ENCODE data around the gene TTBK1. TPM values are rescaled to one million over a fixed set of nuclear protein-coding genes. Genes with fewer than 3 reads are reported as not detected.

TTBK1 gene
- total RNA-seq, 6 donors from 2014 or later = 0.06 to 0.20 (median 0.11) TPM; not detected in 2

GRCh38 chr6:43256670-43257366 is 13.5 kb downstream of the TTBK1 start:
- Histone ChIP-seq H3K9me3 (no peaks in the 10 kb centered on the region), H3K27ac (no peak overlapping the region), H3K27me3 (peaks cover 0 to 3% (median under 1%) of the 10 kb centered on the region in 4 donors), H3K4me3 (no peak overlapping the region), H3K36me3 (no peaks in the 10 kb centered on the region), H3K4me1 (no peaks in the 10 kb centered on the region)
- WGBS, 2 donors = 87 to 90% methylated on average over 6 to 9 of the region's 9 CpGs
- DNase-seq (no peak), ATAC-seq (ENCODE audit: low FRiP score in 2 of 2) (no peak)
- TF ChIP-seq POLR2A (IDR thresholded peaks at IDR 0.05) = no peak
- TF ChIP-seq EP300 (IDR thresholded peaks at IDR 0.05) = no peak

GRCh38 chr6:43257367-43258145 is 14.3 kb downstream of the TTBK1 start:
- Histone ChIP-seq H3K27me3 (peaks cover 0 to 3% (median 0%) of the 10 kb centered on the region in 4 donors), H3K4me3 (no peak overlapping the region), H3K9me3 (no peaks in the 10 kb centered on the region), H3K36me3 (no peaks in the 10 kb centered on the region), H3K4me1 (no peaks in the 10 kb centered on the region), H3K27ac (no peak overlapping the region)
- ATAC-seq (ENCODE audit: low FRiP score in 2 of 2) = no peak
- TF ChIP-seq POLR2A (IDR thresholded peaks at IDR 0.05) (no peak), CTCF (IDR thresholded peaks at IDR 0.05) (no peak), POLR2AphosphoS5 (IDR thresholded peaks at IDR 0.05) (no peak), EP300 (IDR thresholded peaks at IDR 0.05) (no peak)
- DNase-seq = no peak
- WGBS, 2 donors = 81 to 84% methylated on average over 8 to 12 of the region's 12 CpGs

GRCh38 chr6:43258180-43258579 is 14.9 kb downstream of the TTBK1 start:
- no peak overlapping the region for H3K4me3 ChIP-seq
- TF ChIP-seq POLR2AphosphoS5 (IDR thresholded peaks at IDR 0.05) = no peak
- TF ChIP-seq POLR2A (IDR thresholded peaks at IDR 0.05) = no peak
- TF ChIP-seq EP300 (IDR thresholded peaks at IDR 0.05) = no peak
- TF ChIP-seq CTCF (IDR thresholded peaks at IDR 0.05) = no peak
- peaks cover 0 to 3% (median 0%) of the 10 kb centered on the region in 4 donors for H3K27me3 ChIP-seq
- no peak overlapping the region for H3K27ac ChIP-seq
- ATAC-seq (ENCODE audit: low FRiP score in 2 of 2) (no peak), DNase-seq (no peak)
- H3K4me1 ChIP-seq = no peaks in the 10 kb centered on the region
- H3K9me3 ChIP-seq = no peaks in the 10 kb centered on the region
- no peaks in the 10 kb centered on the region for H3K36me3 ChIP-seq
- 74 to 76% methylated on average over 4 of the region's 4 CpGs for WGBS, 2 donors

GRCh38 chr6:43258807-43259686 is 15.8 kb downstream of the TTBK1 start:
- DNase-seq = no peak
- 87 to 94% methylated on average over 25 to 30 of the region's 30 CpGs for WGBS, 2 donors

More at GRCh38 chr6:43258807-43259686, 15.8 kb downstream of the TTBK1 start:
- Histone ChIP-seq H3K36me3 (no peaks in the 10 kb centered on the region), H3K27ac (no peak overlapping the region), H3K9me3 (no peaks in the 10 kb centered on the region), H3K4me1 (no peaks in the 10 kb centered on the region), H3K27me3 (no peaks in the 10 kb centered on the region), H3K4me3 (no peak overlapping the region)
- no peak for ATAC-seq (ENCODE audit: low FRiP score in 2 of 2)
- TF ChIP-seq POLR2A (IDR thresholded peaks at IDR 0.05) = no peak
- TF ChIP-seq EP300 (IDR thresholded peaks at IDR 0.05) = no peak
- no peak for TF ChIP-seq POLR2AphosphoS5 (IDR thresholded peaks at IDR 0.05)
- TF ChIP-seq CTCF (IDR thresholded peaks at IDR 0.05) = no peak

Measured in upper lobe of left lung (tissue), 6 donors.